ENCODE measurements around the gene UNC5A. TPM values are rescaled to one million over a fixed set of nuclear protein-coding genes. Genes with fewer than 3 reads are reported as not detected.

Gene UNC5A
- total and polyA plus RNA-seq, 9 of the 15 experiments (the other 6 are each of a cell fraction or from before 2014, with no cell fraction given), result not detected

- TF ChIP-seq MIER1 (IDR thresholded peaks at IDR 0.05; ENCODE audit: low read depth) (peak; percentile 88), ZNF639 (CRISPR knock-in tag; conservative IDR thresholded peaks at IDR 0.05 in 1 of 2, IDR thresholded peaks at IDR 0.05 in 1 of 2) (no peak)
Observed at GRCh38 chr5:176806137-176806536, 4.2 kb upstream of the UNC5A start (continued).

- intact Hi-C loops (cut with micrococcal nuclease), result loop anchor here (10.0 kb wide), 1 partner anchor 145 kb away; no protein-coding TSS in a partner anchor
- H2AFZ ChIP-seq (ENCODE audit: low read depth, low read length), result no peak overlapping the region
Observed at GRCh38 chr5:176809544-176810080, 747 bp upstream of the UNC5A start.

More at GRCh38 chr5:176809544-176810080, 747 bp upstream of the UNC5A start:
- H3K4me2 ChIP-seq (ENCODE audit: insufficient read depth, low read length), result peak overlapping the region; percentile 25; the same call in 1 of the 2 replicates
- DNase-seq (ENCODE audit: extremely low read depth in 1 of 4, low spot score in 3 of 4), result no peak
- 11% methylated on average over 35 of the region's 48 CpGs for WGBS (ENCODE audit: insufficient coverage, low coverage, missing lambda C conversion rate)
- FAIRE-seq, result no peak
- BruUV-seq (replicated peaks), result no TSS peak
- H3K4me3 ChIP-seq, result no peak overlapping the region
- H3K27me3 ChIP-seq (ENCODE audit: control insufficient read depth in 2 of 2, insufficient read depth in 2 of 2, low read length in 2 of 2), result peaks cover 23 to 68% of the 10 kb centered on the region in 2 experiments; a peak in 4 of 5 replicates
- no peaks in the 10 kb centered on the region for H3K36me3 ChIP-seq (ENCODE audit: control insufficient read depth, insufficient read depth, low read length)
- POLR2A ChIA-PET, result no interaction called here
- H4K20me1 ChIP-seq (replicated peaks; ENCODE audit: control insufficient read depth, insufficient read depth, low read length), result peaks cover 28% of the 10 kb centered on the region
- ATAC-seq, result no peak
- in situ Hi-C loops (cut with MboI), result no loop called here
- peaks cover 0 to 31% of the 10 kb centered on the region in 2 experiments; a peak in 2 of 5 replicates for H3K4me1 ChIP-seq (replicated peaks in 1 of 2; ENCODE audit: control insufficient read depth in 2 of 2, insufficient read depth in 2 of 2, low read length in 2 of 2)
- no peak overlapping the region for H3K27ac ChIP-seq (ENCODE audit: extremely low read depth, low read depth, low read length)
- H3K9ac ChIP-seq (ENCODE audit: insufficient read depth in 1 of 2, low read depth in 2 of 2, low read length in 2 of 2), result 0 out of 4 replicates have a peak overlapping the region, but pooled peaks of 1 of the 2 experiments have one; percentile 26
- TF ChIP-seq ZBTB11 (CRISPR knock-in tag; IDR thresholded peaks at IDR 0.05) (no peak), ZBTB1 (CRISPR knock-in tag; IDR thresholded peaks at IDR 0.05; ENCODE audit: borderline replicate concordance, low read depth) (no peak), BHLHE40 (IDR thresholded peaks at IDR 0.05; ENCODE audit: low read length) (no peak), HEY1 (CRISPR knock-in tag; IDR thresholded peaks at IDR 0.05; ENCODE audit: borderline replicate concordance) (no peak), BRD4 (IDR thresholded peaks at IDR 0.05) (no peak), BRD9 (IDR thresholded peaks at IDR 0.05; ENCODE audit: low read depth, partially characterized antibody) (no peak), SREBF2 (CRISPR knock-in tag; IDR thresholded peaks at IDR 0.05) (no peak), ZNF77 (CRISPR knock-in tag; IDR thresholded peaks at IDR 0.05) (no peak)
- H3K79me2 ChIP-seq (ENCODE audit: control insufficient read depth, insufficient read depth, low read length), result no peaks in the 10 kb centered on the region
- CTCF ChIA-PET (ENCODE audit: low intra/inter-chr PET ratio), result no interaction called here
- H3K9me1 ChIP-seq (ENCODE audit: control insufficient read depth, insufficient read depth, low read length), result no peaks in the 10 kb centered on the region
- no peaks in the 10 kb centered on the region for H3K9me3 ChIP-seq (replicated peaks; ENCODE audit: control insufficient read depth, insufficient read depth, low read depth, low read length)
